ENCODE measurements around the gene ARMC7. TPM values are rescaled to one million over a fixed set of nuclear protein-coding genes. Genes with fewer than 3 reads are reported as not detected.
A peak's percentile ranks its signal among the peaks of the same experiment; 100 is the strongest.

Gene ARMC7
- polyA plus RNA-seq, 1 experiment, result 6.9 TPM

DNA sequence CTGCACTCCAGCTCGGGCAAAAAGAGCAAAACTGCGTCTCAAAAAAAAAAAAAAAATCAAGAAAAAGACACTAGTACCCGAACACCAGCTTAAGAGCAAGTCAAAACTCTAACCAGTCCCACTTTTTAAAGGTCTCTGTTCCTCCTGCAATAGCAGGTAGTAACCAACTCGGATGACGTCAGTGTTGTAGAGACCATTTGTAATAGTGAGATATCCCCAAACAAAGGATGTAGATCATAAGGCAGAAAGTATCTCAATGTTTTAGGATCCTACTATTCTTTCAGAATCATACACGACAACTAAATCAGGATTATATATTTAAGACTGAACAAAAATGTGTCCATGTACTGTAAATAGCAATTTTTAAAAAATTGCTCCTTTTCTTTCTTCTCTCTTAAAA lies 42.2 kb downstream of the ARMC7 start:
- H3K4me3 ChIP-seq (ENCODE audit: low read depth, low read length), result no peak overlapping the region
- TF ChIP-seq, protein P1, sequence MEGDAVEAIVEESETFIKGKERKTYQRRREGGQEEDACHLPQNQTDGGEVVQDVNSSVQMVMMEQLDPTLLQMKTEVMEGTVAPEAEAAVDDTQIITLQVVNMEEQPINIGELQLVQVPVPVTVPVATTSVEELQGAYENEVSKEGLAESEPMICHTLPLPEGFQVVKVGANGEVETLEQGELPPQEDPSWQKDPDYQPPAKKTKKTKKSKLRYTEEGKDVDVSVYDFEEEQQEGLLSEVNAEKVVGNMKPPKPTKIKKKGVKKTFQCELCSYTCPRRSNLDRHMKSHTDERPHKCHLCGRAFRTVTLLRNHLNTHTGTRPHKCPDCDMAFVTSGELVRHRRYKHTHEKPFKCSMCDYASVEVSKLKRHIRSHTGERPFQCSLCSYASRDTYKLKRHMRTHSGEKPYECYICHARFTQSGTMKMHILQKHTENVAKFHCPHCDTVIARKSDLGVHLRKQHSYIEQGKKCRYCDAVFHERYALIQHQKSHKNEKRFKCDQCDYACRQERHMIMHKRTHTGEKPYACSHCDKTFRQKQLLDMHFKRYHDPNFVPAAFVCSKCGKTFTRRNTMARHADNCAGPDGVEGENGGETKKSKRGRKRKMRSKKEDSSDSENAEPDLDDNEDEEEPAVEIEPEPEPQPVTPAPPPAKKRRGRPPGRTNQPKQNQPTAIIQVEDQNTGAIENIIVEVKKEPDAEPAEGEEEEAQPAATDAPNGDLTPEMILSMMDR (IDR thresholded peaks at IDR 0.05; ENCODE audit: insufficient read depth, low read depth, low read length), result no peak
- peaks cover 2% of the 10 kb centered on the region for H3K36me3 ChIP-seq (ENCODE audit: control insufficient read depth, insufficient read depth, low read length)
- ChIA-PET POLR2A (interaction anchor here (0.6 kb wide), 1 partner anchor 21 kb away, joined by 3 read pairs; no protein-coding TSS in a partner anchor), CTCF (interaction anchor here (0.6 to 2.8 kb wide), 2 partner anchors 20 to 38 kb away, joined by 3 to 10 read pairs; no protein-coding TSS in a partner anchor)
- no peaks in the 10 kb centered on the region for H3K27me3 ChIP-seq (ENCODE audit: control insufficient read depth, insufficient read depth, low read length)
- DNase-seq (ENCODE audit: low read depth), result no peak

DNA sequence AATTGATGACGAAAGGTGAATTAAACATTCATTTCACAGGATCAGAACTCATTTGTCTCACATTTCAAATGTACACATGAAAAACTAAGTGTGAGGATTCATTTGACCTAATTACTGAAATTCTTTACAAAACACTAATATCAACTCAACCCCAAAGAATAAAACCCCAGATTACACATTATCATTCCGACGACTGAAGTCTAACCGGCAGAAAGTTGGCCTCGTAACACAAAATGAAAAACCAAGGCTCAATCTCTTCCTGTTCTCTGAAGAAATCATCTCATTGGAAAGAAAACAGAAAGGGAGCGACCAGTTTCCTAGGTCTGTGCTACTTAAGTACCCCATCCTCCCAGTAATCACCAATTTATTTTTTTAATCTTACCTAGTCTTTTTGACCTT lies 42.8 kb downstream of the ARMC7 start:
- TF ChIP-seq, protein P1 (IDR thresholded peaks at IDR 0.05; ENCODE audit: insufficient read depth, low read depth, low read length), result no peak
- no peak for DNase-seq (ENCODE audit: low read depth)
- H3K4me3 ChIP-seq (ENCODE audit: low read depth, low read length), result peak overlapping the region; percentile 68
- no peaks in the 10 kb centered on the region for H3K27me3 ChIP-seq (ENCODE audit: control insufficient read depth, insufficient read depth, low read length)
- ChIA-PET CTCF (interaction anchor here (1.0 kb wide), 1 partner anchor 31 kb away, joined by 4 read pairs; no protein-coding TSS in a partner anchor), POLR2A (no interaction called here)
- H3K36me3 ChIP-seq (ENCODE audit: control insufficient read depth, insufficient read depth, low read length), result peaks cover 2% of the 10 kb centered on the region; the same call in 1 of the 2 replicates

DNA sequence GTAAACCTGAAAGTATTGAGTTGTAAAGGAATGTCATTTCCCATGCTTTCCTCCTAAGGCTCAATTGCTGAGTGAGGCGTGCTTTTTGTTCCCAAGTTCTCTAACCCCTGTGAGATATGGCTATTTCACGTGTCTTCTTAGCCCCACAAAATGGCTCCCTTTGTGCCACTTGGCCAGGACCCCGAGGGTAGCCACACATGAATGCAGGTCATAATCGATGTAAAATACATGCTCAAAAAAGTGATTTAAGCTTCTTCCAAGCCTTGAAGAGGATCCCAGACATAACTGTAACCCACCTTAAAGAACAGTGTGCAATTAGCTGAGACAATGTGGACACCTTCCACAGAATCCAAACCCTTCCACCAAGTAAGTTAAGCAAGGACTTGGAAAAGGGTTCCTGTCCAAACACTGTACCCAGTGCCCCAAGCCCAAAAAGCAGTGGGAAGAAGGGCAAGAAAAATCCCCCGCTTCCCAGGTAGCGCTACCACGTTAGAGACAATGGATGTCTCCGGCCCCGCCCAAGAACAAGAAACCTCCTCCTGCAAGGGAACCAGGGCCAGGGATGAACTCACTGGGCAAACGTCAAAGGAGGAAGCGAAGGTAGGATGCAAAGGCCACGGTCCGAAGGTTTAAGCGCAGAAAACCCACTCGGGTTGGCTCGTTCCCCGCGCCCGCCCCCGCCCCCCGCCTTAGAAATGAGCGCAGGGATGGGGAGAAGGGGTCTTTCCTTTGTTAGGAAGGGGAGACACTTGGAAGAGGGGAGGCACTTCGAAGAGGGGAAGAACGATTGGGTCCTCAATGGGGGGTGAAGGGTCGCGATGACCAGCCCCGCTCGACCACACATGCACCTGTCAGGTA lies 43.4 kb downstream of the ARMC7 start:
- no peak for DNase-seq (ENCODE audit: low read depth)
- TF ChIP-seq, protein P1 (IDR thresholded peaks at IDR 0.05; ENCODE audit: insufficient read depth, low read depth, low read length), result no peak
- ChIA-PET POLR2A (no interaction called here), CTCF (interaction anchor here (1.0 kb wide), 1 partner anchor 32 kb away, joined by 4 read pairs; no protein-coding TSS in a partner anchor)
- Histone ChIP-seq H3K4me3 (ENCODE audit: low read depth, low read length) (peak overlapping the region; percentile 68), H3K36me3 (ENCODE audit: control insufficient read depth, insufficient read depth, low read length) (peaks cover 1% of the 10 kb centered on the region; the same call in 1 of the 2 replicates), H3K27me3 (ENCODE audit: control insufficient read depth, insufficient read depth, low read length) (no peaks in the 10 kb centered on the region)

DNA sequence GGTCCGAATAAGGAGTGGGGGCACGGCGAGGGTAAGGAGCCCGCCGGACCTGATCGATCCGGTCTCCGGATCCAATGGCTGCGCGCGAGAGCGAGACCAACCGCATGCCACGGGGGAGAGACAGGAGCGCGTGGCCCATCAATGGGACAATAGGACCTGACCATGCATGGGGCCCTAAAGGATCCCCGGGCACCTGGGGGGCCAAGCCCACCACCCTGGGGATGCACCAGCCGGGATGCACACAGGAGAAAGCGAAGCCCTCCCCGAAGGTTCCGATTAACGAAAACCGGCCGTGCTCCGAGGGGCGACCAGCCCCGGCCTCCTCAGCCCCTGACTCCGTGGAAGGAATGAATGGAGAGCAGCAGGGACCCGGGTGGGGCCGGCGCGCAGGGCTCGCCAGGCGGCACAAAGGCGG lies 44.0 kb downstream of the ARMC7 start:
- ChIA-PET POLR2A (no interaction called here), CTCF (no interaction called here)
- no peaks in the 10 kb centered on the region for H3K36me3 ChIP-seq (ENCODE audit: control insufficient read depth, insufficient read depth, low read length)
- no peak for DNase-seq (ENCODE audit: low read depth)
- no peaks in the 10 kb centered on the region for H3K27me3 ChIP-seq (ENCODE audit: control insufficient read depth, insufficient read depth, low read length)
- H3K4me3 ChIP-seq (ENCODE audit: low read depth, low read length), result peak overlapping the region; percentile 68
- TF ChIP-seq, protein P1 (IDR thresholded peaks at IDR 0.05; ENCODE audit: insufficient read depth, low read depth, low read length), result no peak
